ENCODE data around the gene ZYG11A. TPM values are rescaled to one million over a fixed set of nuclear protein-coding genes. Genes with fewer than 3 reads are reported as not detected.
"Not testable (repeated sequence)": the region's sequence is repeated elsewhere in the genome, so short reads cannot be mapped to it uniquely, and the experiment has no call there.

The ZYG11A gene
- polyA plus RNA-seq, 2 donors = 0.51 to 0.79 TPM

GRCh38 chr1:52836035-52836434 lies 6.5 kb upstream of the ZYG11A start:
- H3K9me3 ChIP-seq (ENCODE audit: control insufficient read depth in 2 of 2, insufficient read depth in 1 of 2, low read depth in 1 of 2, low read length in 1 of 2) = no peaks in the 10 kb centered on the region
- no peak overlapping the region for H3K27ac ChIP-seq (ENCODE audit: low read depth in 2 of 2, low read length in 1 of 2)
- 60 to 69% methylated on average over 3 of the region's 3 CpGs for WGBS, 2 donors
- no peaks in the 10 kb centered on the region for H3K36me3 ChIP-seq (ENCODE audit: control insufficient read depth in 2 of 2, insufficient read depth in 2 of 2, low read length in 1 of 2)
- no peaks in the 10 kb centered on the region for H3K4me1 ChIP-seq (ENCODE audit: control insufficient read depth in 2 of 2, insufficient read depth in 2 of 2, low read length in 1 of 2)
- H3K27me3 ChIP-seq (ENCODE audit: control insufficient read depth in 1 of 2, insufficient read depth in 2 of 2, low read length in 2 of 2) = no peaks in the 10 kb centered on the region
- H3K4me3 ChIP-seq (ENCODE audit: low read depth in 1 of 2, low read length in 2 of 2) = no peak overlapping the region

- 91 to 94% methylated on average over 10 of the region's 10 CpGs for WGBS, 2 donors
- not testable (repeated sequence) for H3K27me3 ChIP-seq (ENCODE audit: control insufficient read depth in 1 of 2, insufficient read depth in 2 of 2, low read length in 2 of 2); H3K4me3 ChIP-seq (ENCODE audit: low read depth in 1 of 2, low read length in 2 of 2); H3K9me3 ChIP-seq (ENCODE audit: control insufficient read depth in 2 of 2, insufficient read depth in 1 of 2, low read depth in 1 of 2, low read length in 1 of 2); H3K36me3 ChIP-seq (ENCODE audit: control insufficient read depth in 2 of 2, insufficient read depth in 2 of 2, low read length in 1 of 2); H3K4me1 ChIP-seq (ENCODE audit: control insufficient read depth in 2 of 2, insufficient read depth in 2 of 2, low read length in 1 of 2); H3K27ac ChIP-seq (ENCODE audit: low read depth in 2 of 2, low read length in 1 of 2)
Observed at GRCh38 chr1:52839175-52839574, 3.4 kb upstream of the ZYG11A start.

GRCh38 chr1:52845119-52845518 lies 2.6 kb downstream of the ZYG11A start:
- H3K27me3 ChIP-seq (ENCODE audit: control insufficient read depth in 1 of 2, insufficient read depth in 2 of 2, low read length in 2 of 2); H3K4me1 ChIP-seq (ENCODE audit: control insufficient read depth in 2 of 2, insufficient read depth in 2 of 2, low read length in 1 of 2); H3K9me3 ChIP-seq (ENCODE audit: control insufficient read depth in 2 of 2, insufficient read depth in 1 of 2, low read depth in 1 of 2, low read length in 1 of 2); H3K27ac ChIP-seq (ENCODE audit: low read depth in 2 of 2, low read length in 1 of 2); H3K36me3 ChIP-seq (ENCODE audit: control insufficient read depth in 2 of 2, insufficient read depth in 2 of 2, low read length in 1 of 2); H3K4me3 ChIP-seq (ENCODE audit: low read depth in 1 of 2, low read length in 2 of 2): not testable (repeated sequence)
- 73 to 84% methylated on average over 6 of the region's 6 CpGs for WGBS, 2 donors

GRCh38 chr1:52848423-52848822 lies 5.9 kb downstream of the ZYG11A start:
- Histone ChIP-seq H3K4me3 (ENCODE audit: low read depth in 1 of 2, low read length in 2 of 2) (no peak overlapping the region), H3K27ac (ENCODE audit: low read depth in 2 of 2, low read length in 1 of 2) (no peak overlapping the region), H3K27me3 (ENCODE audit: control insufficient read depth in 1 of 2, insufficient read depth in 2 of 2, low read length in 2 of 2) (peaks cover 0 to 3% of the 10 kb centered on the region in 2 donors), H3K9me3 (ENCODE audit: control insufficient read depth in 2 of 2, insufficient read depth in 1 of 2, low read depth in 1 of 2, low read length in 1 of 2) (no peaks in the 10 kb centered on the region), H3K4me1 (ENCODE audit: control insufficient read depth in 2 of 2, insufficient read depth in 2 of 2, low read length in 1 of 2) (no peaks in the 10 kb centered on the region), H3K36me3 (ENCODE audit: control insufficient read depth in 2 of 2, insufficient read depth in 2 of 2, low read length in 1 of 2) (no peaks in the 10 kb centered on the region)
- 79 to 87% methylated on average over 5 of the region's 5 CpGs for whole genome bisulfite sequencing, 2 donors

GRCh38 chr1:52850951-52851350 lies 8.4 kb downstream of the ZYG11A start:
- WGBS, 2 donors = 89 to 91% methylated on average over 4 of the region's 4 CpGs
- H3K27me3 ChIP-seq (ENCODE audit: control insufficient read depth in 1 of 2, insufficient read depth in 2 of 2, low read length in 2 of 2) = no peaks in the 10 kb centered on the region
- no peaks in the 10 kb centered on the region for H3K9me3 ChIP-seq (ENCODE audit: control insufficient read depth in 2 of 2, insufficient read depth in 1 of 2, low read depth in 1 of 2, low read length in 1 of 2)
- H3K4me1 ChIP-seq (ENCODE audit: control insufficient read depth in 2 of 2, insufficient read depth in 2 of 2, low read length in 1 of 2) = no peaks in the 10 kb centered on the region
- no peaks in the 10 kb centered on the region for H3K36me3 ChIP-seq (ENCODE audit: control insufficient read depth in 2 of 2, insufficient read depth in 2 of 2, low read length in 1 of 2)
- no peak overlapping the region for H3K4me3 ChIP-seq (ENCODE audit: low read depth in 1 of 2, low read length in 2 of 2)
- no peak overlapping the region for H3K27ac ChIP-seq (ENCODE audit: low read depth in 2 of 2, low read length in 1 of 2)

- H3K27me3 ChIP-seq (ENCODE audit: control insufficient read depth in 1 of 2, insufficient read depth in 2 of 2, low read length in 2 of 2) = no peaks in the 10 kb centered on the region
- WGBS, 2 donors = 70 to 75% methylated on average over 2 of the region's 2 CpGs
Observed at GRCh38 chr1:52852854-52853253, 10.3 kb downstream of the ZYG11A start.

GRCh38 chr1:52855584-52855983 lies 13.0 kb downstream of the ZYG11A start:
- H3K36me3 ChIP-seq (ENCODE audit: control insufficient read depth in 2 of 2, insufficient read depth in 2 of 2, low read length in 1 of 2) = no peaks in the 10 kb centered on the region
- no peak overlapping the region for H3K27ac ChIP-seq (ENCODE audit: low read depth in 2 of 2, low read length in 1 of 2)
- 93 to 94% methylated on average over 4 of the region's 4 CpGs for WGBS, 2 donors
- no peaks in the 10 kb centered on the region for H3K27me3 ChIP-seq (ENCODE audit: control insufficient read depth in 1 of 2, insufficient read depth in 2 of 2, low read length in 2 of 2)
- no peaks in the 10 kb centered on the region for H3K4me1 ChIP-seq (ENCODE audit: control insufficient read depth in 2 of 2, insufficient read depth in 2 of 2, low read length in 1 of 2)
- no peak overlapping the region for H3K4me3 ChIP-seq (ENCODE audit: low read depth in 1 of 2, low read length in 2 of 2)
- no peaks in the 10 kb centered on the region for H3K9me3 ChIP-seq (ENCODE audit: control insufficient read depth in 2 of 2, insufficient read depth in 1 of 2, low read depth in 1 of 2, low read length in 1 of 2)

More at GRCh38 chr1:52852854-52853253, 10.3 kb downstream of the ZYG11A start:
- H3K9me3 ChIP-seq (ENCODE audit: control insufficient read depth in 2 of 2, insufficient read depth in 1 of 2, low read depth in 1 of 2, low read length in 1 of 2) = no peaks in the 10 kb centered on the region
- no peak overlapping the region for H3K27ac ChIP-seq (ENCODE audit: low read depth in 2 of 2, low read length in 1 of 2)
- H3K36me3 ChIP-seq (ENCODE audit: control insufficient read depth in 2 of 2, insufficient read depth in 2 of 2, low read length in 1 of 2) = no peaks in the 10 kb centered on the region
- no peaks in the 10 kb centered on the region for H3K4me1 ChIP-seq (ENCODE audit: control insufficient read depth in 2 of 2, insufficient read depth in 2 of 2, low read length in 1 of 2)
- H3K4me3 ChIP-seq (ENCODE audit: low read depth in 1 of 2, low read length in 2 of 2) = no peak overlapping the region

- H3K4me3 ChIP-seq (ENCODE audit: low read depth in 1 of 2, low read length in 2 of 2) = no peak overlapping the region
- no peaks in the 10 kb centered on the region for H3K27me3 ChIP-seq (ENCODE audit: control insufficient read depth in 1 of 2, insufficient read depth in 2 of 2, low read length in 2 of 2)
- no peaks in the 10 kb centered on the region for H3K9me3 ChIP-seq (ENCODE audit: control insufficient read depth in 2 of 2, insufficient read depth in 1 of 2, low read depth in 1 of 2, low read length in 1 of 2)
- no peaks in the 10 kb centered on the region for H3K36me3 ChIP-seq (ENCODE audit: control insufficient read depth in 2 of 2, insufficient read depth in 2 of 2, low read length in 1 of 2)
- H3K27ac ChIP-seq (ENCODE audit: low read depth in 2 of 2, low read length in 1 of 2) = no peak overlapping the region
- WGBS, 2 donors = 92 to 95% methylated on average over 4 of the region's 4 CpGs
- no peaks in the 10 kb centered on the region for H3K4me1 ChIP-seq (ENCODE audit: control insufficient read depth in 2 of 2, insufficient read depth in 2 of 2, low read length in 1 of 2)
Observed at GRCh38 chr1:52856026-52856425, 13.5 kb downstream of the ZYG11A start.

- Histone ChIP-seq H3K9me3 (ENCODE audit: control insufficient read depth in 2 of 2, insufficient read depth in 1 of 2, low read depth in 1 of 2, low read length in 1 of 2) (no peaks in the 10 kb centered on the region), H3K27me3 (ENCODE audit: control insufficient read depth in 1 of 2, insufficient read depth in 2 of 2, low read length in 2 of 2) (no peaks in the 10 kb centered on the region), H3K36me3 (ENCODE audit: control insufficient read depth in 2 of 2, insufficient read depth in 2 of 2, low read length in 1 of 2) (no peaks in the 10 kb centered on the region), H3K4me1 (ENCODE audit: control insufficient read depth in 2 of 2, insufficient read depth in 2 of 2, low read length in 1 of 2) (no peaks in the 10 kb centered on the region), H3K27ac (ENCODE audit: low read depth in 2 of 2, low read length in 1 of 2) (no peak overlapping the region), H3K4me3 (ENCODE audit: low read depth in 1 of 2, low read length in 2 of 2) (no peak overlapping the region)
- WGBS, 2 donors = 83 to 86% methylated on average over 4 of the region's 4 CpGs
Observed at GRCh38 chr1:52857443-52857842, 14.9 kb downstream of the ZYG11A start.

- H3K27me3 ChIP-seq (ENCODE audit: control insufficient read depth in 1 of 2, insufficient read depth in 2 of 2, low read length in 2 of 2) = no peaks in the 10 kb centered on the region
- WGBS, 2 donors = 46 to 73% methylated on average over 2 of the region's 2 CpGs
- H3K9me3 ChIP-seq (ENCODE audit: control insufficient read depth in 2 of 2, insufficient read depth in 1 of 2, low read depth in 1 of 2, low read length in 1 of 2) = no peaks in the 10 kb centered on the region
- no peak overlapping the region for H3K4me3 ChIP-seq (ENCODE audit: low read depth in 1 of 2, low read length in 2 of 2)
- no peaks in the 10 kb centered on the region for H3K4me1 ChIP-seq (ENCODE audit: control insufficient read depth in 2 of 2, insufficient read depth in 2 of 2, low read length in 1 of 2)
- H3K27ac ChIP-seq (ENCODE audit: low read depth in 2 of 2, low read length in 1 of 2) = no peak overlapping the region
- H3K36me3 ChIP-seq (ENCODE audit: control insufficient read depth in 2 of 2, insufficient read depth in 2 of 2, low read length in 1 of 2) = no peaks in the 10 kb centered on the region
Observed at GRCh38 chr1:52862666-52863458, 20.3 kb downstream of the ZYG11A start.
